Coronary artery (tissue), 2 donors: Measurements from ENCODE around the gene SP100.

Experiments
- DNase-seq: peaks from one replicate; pipeline ENCODE4 v3.0.0-alpha.2; 2017; ENCODE audit warnings: low spot score
- H3K27ac ChIP-seq, 2 donors: fragments of 200-600 bp; sonication (generic); one replicate each; pipeline ENCODE4 v1.5.1; 2016 to 2019
- H3K4me3 ChIP-seq: fragments of 200-600 bp; sonication (generic); 2 replicates; pipeline ENCODE4 v1.5.1; 2016; ENCODE audit warnings: mild to moderate bottlenecking, moderate library complexity
- CTCF ChIP-seq: fragments of 200-600 bp; sonication (generic); IDR thresholded peaks from one replicate; pipeline ENCODE4 v1.5.1; 2019; ENCODE audit warnings: antibody characterized with exemption

Gene SP100

GRCh38 chr2:230411570-230412370, 4.2 kb upstream of the SP100 start:
- DNase-seq: no peak
- Histone ChIP-seq H3K4me3 (peak overlapping the region; percentile 93), H3K27ac (peak overlapping the region; percentile 81 to 98)
- TF ChIP-seq CTCF: no peak

- no peak for DNase-seq
- peak overlapping the region; percentile 81 to 98 for H3K27ac ChIP-seq
- no peak for TF ChIP-seq CTCF
- peak overlapping the region; percentile 93 for H3K4me3 ChIP-seq
Observed at GRCh38 chr2:230412371-230412711, 3.7 kb upstream of the SP100 start.

- TF ChIP-seq CTCF: no peak
- no peak overlapping the region for H3K4me3 ChIP-seq
- H3K27ac ChIP-seq: no peak overlapping the region
- DNase-seq: no peak
Observed at GRCh38 chr2:230412846-230413245, 3.2 kb upstream of the SP100 start.

DNA sequence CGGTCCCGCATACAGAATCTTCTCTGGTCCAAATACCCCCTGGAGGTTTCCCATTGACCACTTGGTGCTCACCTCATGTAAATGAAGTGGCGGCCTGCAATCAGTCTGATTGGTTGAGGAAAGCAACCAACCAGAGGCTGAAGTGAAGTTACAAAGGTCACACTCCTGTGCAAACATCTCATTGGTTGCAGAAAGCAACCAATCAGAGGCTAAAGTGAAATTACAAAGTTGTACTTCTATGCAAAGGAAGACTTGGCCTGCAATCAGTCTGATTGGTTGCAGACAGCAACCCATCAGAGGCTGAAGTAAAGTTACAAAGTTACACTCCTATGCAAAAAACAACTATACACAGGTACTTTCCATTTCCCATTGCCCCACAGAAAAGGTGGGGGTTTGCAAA, 2.5 kb upstream of the SP100 start:
- Histone ChIP-seq H3K4me3 (no peak overlapping the region), H3K27ac (no peak overlapping the region)
- no peak for TF ChIP-seq CTCF
- DNase-seq: no peak

DNA sequence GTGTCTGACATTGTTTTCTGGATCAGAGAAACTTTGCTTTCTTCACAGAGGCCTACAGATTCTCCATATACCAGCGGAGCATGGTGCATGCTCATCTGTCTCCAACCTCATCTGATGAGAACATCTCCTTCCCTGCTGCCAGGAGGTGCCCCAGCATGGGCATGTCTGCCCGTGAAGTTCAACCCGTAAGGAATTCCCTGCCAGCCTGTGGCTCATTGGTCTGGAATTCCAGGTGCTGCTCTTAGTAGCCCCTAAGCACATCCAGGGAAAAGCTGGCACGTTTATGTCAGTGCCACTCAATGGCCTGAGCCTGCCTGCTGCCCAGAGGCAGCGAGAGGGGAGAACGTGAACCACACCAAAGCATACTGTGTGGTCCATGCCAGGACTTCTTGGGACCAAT, 1.7 kb upstream of the SP100 start:
- Histone ChIP-seq H3K4me3 (no peak overlapping the region), H3K27ac (no peak overlapping the region)
- TF ChIP-seq CTCF: no peak
- DNase-seq: no peak

- DNase-seq: no peak
Observed at GRCh38 chr2:230417436-230417835, 1.4 kb downstream of the SP100 start.

More at GRCh38 chr2:230417436-230417835, 1.4 kb downstream of the SP100 start:
- no peak for TF ChIP-seq CTCF
- Histone ChIP-seq H3K4me3 (peak overlapping the region; percentile 85), H3K27ac (no peak overlapping the region)
